ENCODE results near the gene MYO10. TPM values are rescaled to one million over a fixed set of nuclear protein-coding genes. Genes with fewer than 3 reads are reported as not detected.

The MYO10 gene
- total RNA-seq, 1 experiment from 2014 or later = 71.9 TPM

DNA sequence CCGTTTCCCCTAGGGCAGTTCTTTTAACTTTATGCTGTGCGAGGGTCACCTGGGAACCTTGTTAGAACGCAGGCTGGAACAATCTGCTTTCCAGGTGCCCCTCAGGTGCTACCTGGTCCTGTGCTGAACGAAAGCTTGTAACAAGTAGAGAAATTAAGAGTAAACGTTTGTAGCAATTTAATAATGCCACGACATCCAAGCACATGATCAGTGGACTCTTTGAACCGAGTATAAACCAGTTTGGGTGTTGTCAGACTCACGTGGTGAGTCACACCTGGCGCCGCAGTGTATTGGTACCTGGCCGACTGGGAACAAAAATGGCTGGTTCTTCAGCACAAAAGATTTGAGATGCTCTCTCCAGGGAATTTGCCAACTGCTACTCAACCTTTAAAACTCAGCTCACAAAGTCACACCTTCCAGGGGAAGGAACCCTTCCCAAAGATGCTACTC lies 926 bp upstream of the MYO10 start:
- in situ Hi-C loops (cut with HindIII; ENCODE audit: low pct_unique_long_range_greater_than_20kb, low sequenced_read_pairs) (loop anchor here (25.0 kb wide), 1 partner anchor 200 kb away; no protein-coding TSS in a partner anchor), intact Hi-C loops (cut with micrococcal nuclease; ENCODE audit: unreplicated experiment) (no loop called here)
- TF ChIP-seq, protein P1, sequence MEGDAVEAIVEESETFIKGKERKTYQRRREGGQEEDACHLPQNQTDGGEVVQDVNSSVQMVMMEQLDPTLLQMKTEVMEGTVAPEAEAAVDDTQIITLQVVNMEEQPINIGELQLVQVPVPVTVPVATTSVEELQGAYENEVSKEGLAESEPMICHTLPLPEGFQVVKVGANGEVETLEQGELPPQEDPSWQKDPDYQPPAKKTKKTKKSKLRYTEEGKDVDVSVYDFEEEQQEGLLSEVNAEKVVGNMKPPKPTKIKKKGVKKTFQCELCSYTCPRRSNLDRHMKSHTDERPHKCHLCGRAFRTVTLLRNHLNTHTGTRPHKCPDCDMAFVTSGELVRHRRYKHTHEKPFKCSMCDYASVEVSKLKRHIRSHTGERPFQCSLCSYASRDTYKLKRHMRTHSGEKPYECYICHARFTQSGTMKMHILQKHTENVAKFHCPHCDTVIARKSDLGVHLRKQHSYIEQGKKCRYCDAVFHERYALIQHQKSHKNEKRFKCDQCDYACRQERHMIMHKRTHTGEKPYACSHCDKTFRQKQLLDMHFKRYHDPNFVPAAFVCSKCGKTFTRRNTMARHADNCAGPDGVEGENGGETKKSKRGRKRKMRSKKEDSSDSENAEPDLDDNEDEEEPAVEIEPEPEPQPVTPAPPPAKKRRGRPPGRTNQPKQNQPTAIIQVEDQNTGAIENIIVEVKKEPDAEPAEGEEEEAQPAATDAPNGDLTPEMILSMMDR (IDR thresholded peaks at IDR 0.05) = no peak
- TF ChIP-seq, protein P2, sequence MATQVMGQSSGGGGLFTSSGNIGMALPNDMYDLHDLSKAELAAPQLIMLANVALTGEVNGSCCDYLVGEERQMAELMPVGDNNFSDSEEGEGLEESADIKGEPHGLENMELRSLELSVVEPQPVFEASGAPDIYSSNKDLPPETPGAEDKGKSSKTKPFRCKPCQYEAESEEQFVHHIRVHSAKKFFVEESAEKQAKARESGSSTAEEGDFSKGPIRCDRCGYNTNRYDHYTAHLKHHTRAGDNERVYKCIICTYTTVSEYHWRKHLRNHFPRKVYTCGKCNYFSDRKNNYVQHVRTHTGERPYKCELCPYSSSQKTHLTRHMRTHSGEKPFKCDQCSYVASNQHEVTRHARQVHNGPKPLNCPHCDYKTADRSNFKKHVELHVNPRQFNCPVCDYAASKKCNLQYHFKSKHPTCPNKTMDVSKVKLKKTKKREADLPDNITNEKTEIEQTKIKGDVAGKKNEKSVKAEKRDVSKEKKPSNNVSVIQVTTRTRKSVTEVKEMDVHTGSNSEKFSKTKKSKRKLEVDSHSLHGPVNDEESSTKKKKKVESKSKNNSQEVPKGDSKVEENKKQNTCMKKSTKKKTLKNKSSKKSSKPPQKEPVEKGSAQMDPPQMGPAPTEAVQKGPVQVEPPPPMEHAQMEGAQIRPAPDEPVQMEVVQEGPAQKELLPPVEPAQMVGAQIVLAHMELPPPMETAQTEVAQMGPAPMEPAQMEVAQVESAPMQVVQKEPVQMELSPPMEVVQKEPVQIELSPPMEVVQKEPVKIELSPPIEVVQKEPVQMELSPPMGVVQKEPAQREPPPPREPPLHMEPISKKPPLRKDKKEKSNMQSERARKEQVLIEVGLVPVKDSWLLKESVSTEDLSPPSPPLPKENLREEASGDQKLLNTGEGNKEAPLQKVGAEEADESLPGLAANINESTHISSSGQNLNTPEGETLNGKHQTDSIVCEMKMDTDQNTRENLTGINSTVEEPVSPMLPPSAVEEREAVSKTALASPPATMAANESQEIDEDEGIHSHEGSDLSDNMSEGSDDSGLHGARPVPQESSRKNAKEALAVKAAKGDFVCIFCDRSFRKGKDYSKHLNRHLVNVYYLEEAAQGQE (IDR thresholded peaks at IDR 0.05; ENCODE audit: insufficient read depth in 1 of 2, low read depth in 2 of 2, low read length in 1 of 2) = no peak
- TF ChIP-seq SIN3A (IDR thresholded peaks at IDR 0.05; ENCODE audit: borderline replicate concordance, insufficient read depth, low read depth, low read length) (no peak), POLR2AphosphoS5 (IDR thresholded peaks at IDR 0.05; ENCODE audit: low read depth, low read length) (no peak), TCF7L2 (IDR thresholded peaks at IDR 0.05; ENCODE audit: low read depth, low read length) (no peak)
- Histone ChIP-seq H3K9me3 (ENCODE audit: control insufficient read depth, insufficient read depth, low read depth, low read length) (no peaks in the 10 kb centered on the region), H3K4me1 (ENCODE audit: control insufficient read depth, insufficient read depth, low read length) (peaks cover 21% of the 10 kb centered on the region), H3K27ac (ENCODE audit: low read length) (peak overlapping the region; percentile 84), H3K36me3 (ENCODE audit: control insufficient read depth, insufficient read depth, low read length) (peaks cover 6% of the 10 kb centered on the region), H3K4me3 (ENCODE audit: low read depth in 2 of 2, low read length in 2 of 2) (peak overlapping the region; percentile 90 to 97), H3K27me3 (ENCODE audit: control insufficient read depth, insufficient read depth, low read length) (peaks cover 9% of the 10 kb centered on the region)
- ChIA-PET POLR2A (no interaction called here), CTCF (no interaction called here)
- BruUV-seq (replicated peaks) = no TSS peak
- ATAC-seq (no peak), DNase-seq (ENCODE audit: low read depth, low spot score) (no peak)

DNA sequence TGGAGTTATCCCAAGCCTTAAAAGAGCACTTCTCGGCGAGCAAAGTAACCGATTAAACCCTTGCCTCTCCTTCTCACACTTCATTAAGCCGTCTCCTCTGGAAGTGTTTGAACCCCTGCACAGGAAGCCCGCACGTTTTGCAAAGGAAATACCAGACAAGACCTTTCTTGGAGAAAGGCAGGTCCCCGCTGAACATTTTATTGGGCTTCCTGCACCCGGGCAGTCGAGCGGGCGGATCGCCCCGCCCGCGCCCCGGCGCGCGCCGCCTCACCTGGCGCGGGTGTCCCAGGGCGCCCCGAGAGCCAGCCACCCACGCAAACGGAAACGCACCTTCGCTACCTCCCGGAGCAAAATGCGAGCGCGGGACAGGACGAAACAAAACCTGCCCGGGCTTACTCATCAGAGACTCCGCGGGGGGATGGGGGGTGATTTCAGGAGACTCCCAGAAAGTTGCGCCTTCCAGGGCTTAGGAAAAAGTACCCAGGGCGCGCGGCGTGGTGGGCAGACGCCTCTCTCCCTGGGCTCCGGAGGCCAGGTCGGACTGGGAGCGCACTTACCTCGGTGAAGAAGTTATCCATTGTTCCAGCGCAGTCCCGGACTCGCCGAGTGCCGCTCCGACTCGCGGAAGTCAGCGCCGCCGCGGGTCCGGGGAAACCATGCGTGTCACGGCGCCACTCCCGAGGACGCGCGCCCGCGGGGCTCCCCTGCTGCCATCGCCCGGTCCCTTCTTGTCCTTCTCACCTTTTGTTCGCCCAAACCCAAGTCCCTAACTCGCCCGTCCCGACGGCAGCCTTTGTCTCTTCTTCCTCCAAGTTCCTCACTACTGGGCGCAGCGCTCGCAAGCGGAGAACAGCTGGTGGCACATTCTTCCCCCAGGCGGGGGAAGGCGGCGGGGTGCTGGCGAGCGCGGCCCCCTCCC lies 598 bp downstream of the MYO10 start:
- Histone ChIP-seq H3K27ac (ENCODE audit: low read length) (peak overlapping the region; percentile 91), H3K4me1 (ENCODE audit: control insufficient read depth, insufficient read depth, low read length) (peaks cover 34% of the 10 kb centered on the region), H3K9me3 (ENCODE audit: control insufficient read depth, insufficient read depth, low read depth, low read length) (no peaks in the 10 kb centered on the region), H3K4me3 (ENCODE audit: low read depth in 2 of 2, low read length in 2 of 2) (peak overlapping the region; percentile 96 to 97), H3K27me3 (ENCODE audit: control insufficient read depth, insufficient read depth, low read length) (peaks cover 9% of the 10 kb centered on the region), H3K36me3 (ENCODE audit: control insufficient read depth, insufficient read depth, low read length) (peaks cover 6% of the 10 kb centered on the region)
- no peak for DNase-seq (ENCODE audit: low read depth, low spot score)
- in situ Hi-C loops (cut with HindIII; ENCODE audit: low pct_unique_long_range_greater_than_20kb, low sequenced_read_pairs) = loop anchor here (25.0 kb wide), 1 partner anchor 202 kb away; no protein-coding TSS in a partner anchor
- TF ChIP-seq, protein P1 (IDR thresholded peaks at IDR 0.05) = no peak
- TF ChIP-seq TCF7L2 (IDR thresholded peaks at IDR 0.05; ENCODE audit: low read depth, low read length) = no peak
- TF ChIP-seq POLR2AphosphoS5 (IDR thresholded peaks at IDR 0.05; ENCODE audit: low read depth, low read length) = no peak; the same call in 1 of the 2 replicates
- TF ChIP-seq, protein P2 (IDR thresholded peaks at IDR 0.05; ENCODE audit: insufficient read depth in 1 of 2, low read depth in 2 of 2, low read length in 1 of 2) = no peak
- TF ChIP-seq SIN3A (IDR thresholded peaks at IDR 0.05; ENCODE audit: borderline replicate concordance, insufficient read depth, low read depth, low read length) = no peak
- BruUV-seq (replicated peaks) = no TSS peak
- CTCF ChIA-PET = no interaction called here
- intact Hi-C loops (cut with micrococcal nuclease; ENCODE audit: unreplicated experiment) = no loop called here
- POLR2A ChIA-PET = interaction anchor here (0.5 kb wide), 1 partner anchor 18 kb away, joined by 4 read pairs; no protein-coding TSS in a partner anchor
- ATAC-seq = peak; percentile 42

Data from Panc1 (cell line).